ENCODE measurements around the gene ESR1. TPM values are rescaled to one million over a fixed set of nuclear protein-coding genes. Genes with fewer than 3 reads are reported as not detected.
"Not testable (repeated sequence)": the region's sequence is repeated elsewhere in the genome, so short reads cannot be mapped to it uniquely, and the experiment has no call there.

ESR1 gene
- total RNA-seq, 1 donor from 2014 or later = not detected

- H3K27ac ChIP-seq = no peak overlapping the region
- no peaks in the 10 kb centered on the region for H3K4me1 ChIP-seq
- DNase-seq (ENCODE audit: low spot score) = no peak
- no peak overlapping the region for H3K9ac ChIP-seq
- no peak overlapping the region for H2AFZ ChIP-seq (replicated peaks)
- no peaks in the 10 kb centered on the region for H3K79me2 ChIP-seq (ENCODE audit: low read depth)
- no peaks in the 10 kb centered on the region for H3K27me3 ChIP-seq
- H3K36me3 ChIP-seq = no peaks in the 10 kb centered on the region
- H3F3A ChIP-seq (ENCODE audit: low read depth) = no peaks in the 10 kb centered on the region
- TF ChIP-seq EZH2 (IDR thresholded peaks at IDR 0.05) (no peak), CTCF (IDR thresholded peaks at IDR 0.05) (no peak), EZH2phosphoT487 (IDR thresholded peaks at IDR 0.05) (no peak)
- Mint-ChIP-seq H3K27me3 (ENCODE audit: insufficient read depth, low read depth) (no peaks in the 10 kb centered on the region), H3K36me3 (no peaks in the 10 kb centered on the region), H3K4me1 (no peaks in the 10 kb centered on the region), H3K4me3 (no peak overlapping the region), H3K9me3 (no peaks in the 10 kb centered on the region), H3K27ac (no peak overlapping the region)
- no peaks in the 10 kb centered on the region for H3K9me3 ChIP-seq (ENCODE audit: low read depth)
- no peak overlapping the region for H3K4me3 ChIP-seq
- no peaks in the 10 kb centered on the region for H4K20me1 ChIP-seq (ENCODE audit: low read depth)
- no peak overlapping the region for H3K4me2 ChIP-seq
Measured at GRCh38 chr6:151891524-151891923, 84.0 kb downstream of the ESR1 start.

- H3K9ac ChIP-seq; H3K4me3 ChIP-seq; H3K27me3 ChIP-seq; H3K4me1 ChIP-seq; H3K4me2 ChIP-seq; H3K27me3 Mint-ChIP-seq (ENCODE audit: insufficient read depth, low read depth); H3K27ac ChIP-seq; H3K27ac Mint-ChIP-seq; H2AFZ ChIP-seq (replicated peaks); H3K9me3 Mint-ChIP-seq; H4K20me1 ChIP-seq (ENCODE audit: low read depth); H3K79me2 ChIP-seq (ENCODE audit: low read depth); H3K4me1 Mint-ChIP-seq; H3K9me3 ChIP-seq (ENCODE audit: low read depth); H3K36me3 ChIP-seq; H3K36me3 Mint-ChIP-seq; DNase-seq (ENCODE audit: low spot score); H3F3A ChIP-seq (ENCODE audit: low read depth); H3K4me3 Mint-ChIP-seq: not testable (repeated sequence)
Measured at GRCh38 chr6:151894426-151894825, 86.9 kb downstream of the ESR1 start.

- not testable (repeated sequence) for DNase-seq (ENCODE audit: low spot score); H3K27ac ChIP-seq
Measured at GRCh38 chr6:151899221-151899620, 91.7 kb downstream of the ESR1 start.

GRCh38 chr6:151899796-151900195 lies 92.3 kb downstream of the ESR1 start:
- H4K20me1 ChIP-seq (ENCODE audit: low read depth); H3K4me3 ChIP-seq; H3K27ac Mint-ChIP-seq; H3K4me2 ChIP-seq; H3K9me3 ChIP-seq (ENCODE audit: low read depth); H3K4me1 Mint-ChIP-seq; H2AFZ ChIP-seq (replicated peaks); H3K27me3 Mint-ChIP-seq (ENCODE audit: insufficient read depth, low read depth); H3K36me3 Mint-ChIP-seq; H3K27ac ChIP-seq; H3K36me3 ChIP-seq; H3K4me1 ChIP-seq; H3K4me3 Mint-ChIP-seq; H3K79me2 ChIP-seq (ENCODE audit: low read depth); H3F3A ChIP-seq (ENCODE audit: low read depth); DNase-seq (ENCODE audit: low spot score); H3K9ac ChIP-seq; H3K27me3 ChIP-seq: not testable (repeated sequence)
- H3K9me3 Mint-ChIP-seq = peaks cover 11% of the 10 kb centered on the region

More at GRCh38 chr6:151899221-151899620, 91.7 kb downstream of the ESR1 start:
- H3K27ac Mint-ChIP-seq; H3K36me3 ChIP-seq; H3K27me3 ChIP-seq; H3F3A ChIP-seq (ENCODE audit: low read depth); H3K36me3 Mint-ChIP-seq; H3K9me3 ChIP-seq (ENCODE audit: low read depth); H3K4me3 ChIP-seq; H2AFZ ChIP-seq (replicated peaks); H3K27me3 Mint-ChIP-seq (ENCODE audit: insufficient read depth, low read depth); H3K4me1 Mint-ChIP-seq; H3K4me3 Mint-ChIP-seq; H3K4me1 ChIP-seq; H3K9ac ChIP-seq; H3K79me2 ChIP-seq (ENCODE audit: low read depth); H3K4me2 ChIP-seq; H4K20me1 ChIP-seq (ENCODE audit: low read depth): not testable (repeated sequence)
- peaks cover 11% of the 10 kb centered on the region for H3K9me3 Mint-ChIP-seq

GRCh38 chr6:151900256-151900655 lies 92.8 kb downstream of the ESR1 start:
- TF ChIP-seq EZH2 (IDR thresholded peaks at IDR 0.05) (no peak), EZH2phosphoT487 (IDR thresholded peaks at IDR 0.05) (no peak), CTCF (IDR thresholded peaks at IDR 0.05) (no peak)
- Mint-ChIP-seq H3K4me1 (peaks cover 4% of the 10 kb centered on the region), H3K27me3 (ENCODE audit: insufficient read depth, low read depth) (peaks cover 4% of the 10 kb centered on the region), H3K4me3 (no peak overlapping the region), H3K27ac (no peak overlapping the region), H3K9me3 (peaks cover 11% of the 10 kb centered on the region), H3K36me3 (peaks cover 4% of the 10 kb centered on the region)
- Histone ChIP-seq H2AFZ (replicated peaks) (no peak overlapping the region), H3K9ac (no peak overlapping the region), H3K9me3 (ENCODE audit: low read depth) (no peaks in the 10 kb centered on the region), H3K4me2 (no peak overlapping the region), H3K27me3 (no peaks in the 10 kb centered on the region), H3K36me3 (no peaks in the 10 kb centered on the region), H3F3A (ENCODE audit: low read depth) (no peaks in the 10 kb centered on the region), H4K20me1 (ENCODE audit: low read depth) (no peaks in the 10 kb centered on the region), H3K27ac (no peak overlapping the region), H3K4me3 (no peak overlapping the region), H3K4me1 (no peaks in the 10 kb centered on the region), H3K79me2 (ENCODE audit: low read depth) (no peaks in the 10 kb centered on the region)
- DNase-seq (ENCODE audit: low spot score) = no peak
